ENCODE results near the gene AFAP1L1. TPM values are rescaled to one million over a fixed set of nuclear protein-coding genes. Genes with fewer than 3 reads are reported as not detected.

AFAP1L1 gene
- total and polyA plus RNA-seq, 9 of the 15 experiments (the other 6 are each of a cell fraction or from before 2014, with no cell fraction given) = 0.01 to 0.12 (median 0.03) TPM; not detected in 4

- TF ChIP-seq RNF219 (CRISPR knock-in tag; IDR thresholded peaks at IDR 0.05) (no peak), ZKSCAN1 (IDR thresholded peaks at IDR 0.05; ENCODE audit: low read depth, low read length) (no peak)
Measured at GRCh38 chr5:149356391-149356790, 84.7 kb downstream of the AFAP1L1 start (continued).

GRCh38 chr5:149357370-149358293 lies 86.0 kb downstream of the AFAP1L1 start, which contains the start of gene PCYOX1L:
TSS of gene PCYOX1L (plus strand) at chr5:149358046. CDS start at chr5:149358069, 23 bp downstream.
- no peaks in the 10 kb centered on the region for H4K20me1 ChIP-seq (replicated peaks; ENCODE audit: control insufficient read depth, insufficient read depth, low read length)
- peaks cover 33% of the 10 kb centered on the region for H3K36me3 ChIP-seq (ENCODE audit: control insufficient read depth, insufficient read depth, low read length)
- H3K4me2 ChIP-seq (ENCODE audit: insufficient read depth, low read length) = peak within 1 kb of the TSS; percentile 92
- H3K9me3 ChIP-seq (replicated peaks; ENCODE audit: control insufficient read depth, insufficient read depth, low read depth, low read length) = no peaks in the 10 kb centered on the region
- 2% methylated on average over 37 of the region's 61 CpGs for WGBS (ENCODE audit: insufficient coverage, low coverage, missing lambda C conversion rate)
- CTCF ChIA-PET (ENCODE audit: low intra/inter-chr PET ratio) = no interaction called here
- intact Hi-C loops (cut with micrococcal nuclease) = no loop called here
- peak within 1 kb of the TSS; percentile 70 to 98 for H3K9ac ChIP-seq (ENCODE audit: insufficient read depth in 1 of 2, low read depth in 2 of 2, low read length in 2 of 2)
- POLR2A ChIA-PET = interaction anchor here (0.6 to 8.3 kb wide), 11 partner anchors 9 to 816 kb away, joined by 3 to 87 read pairs (median 5); partner anchors contain the start of gene GRPEL2
- peak within 1 kb of the TSS; percentile 71 for H3K4me3 ChIP-seq
- peak within 1 kb of the TSS; percentile 97 for H2AFZ ChIP-seq (ENCODE audit: low read depth, low read length)
- FAIRE-seq = peak; percentile 77
- in situ Hi-C loops (cut with MboI) = no loop called here
- peak; percentile 97 for ATAC-seq
- peak; percentile 96 to 98 (median 98) for DNase-seq (ENCODE audit: extremely low read depth in 1 of 4, low spot score in 3 of 4)
- peaks cover 12% of the 10 kb centered on the region; the same call in 2 of the 3 replicates for H3K79me2 ChIP-seq (ENCODE audit: control insufficient read depth, insufficient read depth, low read length)
- peak within 1 kb of the TSS; percentile 66 for H3K27ac ChIP-seq (ENCODE audit: extremely low read depth, low read depth, low read length)
- H3K4me1 ChIP-seq (replicated peaks in 1 of 2; ENCODE audit: control insufficient read depth in 2 of 2, insufficient read depth in 2 of 2, low read length in 2 of 2) = peaks cover 9 to 14% of the 10 kb centered on the region in 2 experiments; a peak in 3 of 5 replicates
- H3K27me3 ChIP-seq (ENCODE audit: control insufficient read depth in 2 of 2, insufficient read depth in 2 of 2, low read length in 2 of 2) = no peaks in the 10 kb centered on the region
- H3K9me1 ChIP-seq (ENCODE audit: control insufficient read depth, insufficient read depth, low read length) = no peaks in the 10 kb centered on the region
- BruUV-seq (replicated peaks) = no TSS peak
- TF ChIP-seq ADNP (tag; IDR thresholded peaks at IDR 0.05) (no peak), YBX1 (IDR thresholded peaks at IDR 0.05) (no peak), YY1 (IDR thresholded peaks at IDR 0.05; ENCODE audit: borderline replicate concordance in 1 of 3, control insufficient read depth in 1 of 3, extremely low read depth in 1 of 3, insufficient read depth in 3 of 3, insufficient read length in 1 of 3, insufficient replicate concordance in 2 of 3, low read depth in 1 of 3, low read length in 2 of 3) (peak in 2 of 3 experiments; percentile 82 to 89), EWSR1 (IDR thresholded peaks at IDR 0.05; ENCODE audit: borderline replicate concordance, low read depth, partially characterized antibody) (no peak), SRF (CRISPR knock-in tag; IDR thresholded peaks at IDR 0.05) (peak in 1 of 2 experiments; percentile 40; a peak in 1 of 4 replicates)

All from K562 (cell line).